NCI-H2107 (cell line): ENCODE measurements around the gene GJD4.
A peak's percentile ranks its signal among the peaks of the same experiment; 100 is the strongest.

ENCODE experiments used
- DNase-seq: peaks from one replicate; lab custom pipeline; 2025; lab: John Stamatoyannopoulos, UW

GJD4 gene

DNA sequence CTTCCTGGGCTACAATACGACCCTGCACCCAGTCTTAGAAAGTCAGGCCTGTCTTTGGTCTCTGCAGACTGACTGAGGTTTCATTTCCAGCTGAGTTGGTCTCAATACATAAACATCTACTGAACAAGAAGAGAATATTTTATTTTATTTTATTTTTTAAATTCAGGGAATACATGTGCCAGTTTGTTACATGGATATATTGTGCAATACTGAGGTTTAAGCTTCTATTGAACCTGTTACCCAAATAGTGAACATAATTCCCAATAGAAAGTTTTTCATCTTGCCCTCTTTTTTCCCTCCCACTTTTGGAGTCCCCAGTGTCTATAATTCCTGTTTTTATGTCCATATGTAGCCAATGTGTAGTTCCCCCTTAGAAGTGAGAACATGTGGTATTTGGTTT is 26.3 kb downstream of the GJD4 start:
- no peak for DNase-seq

DNA sequence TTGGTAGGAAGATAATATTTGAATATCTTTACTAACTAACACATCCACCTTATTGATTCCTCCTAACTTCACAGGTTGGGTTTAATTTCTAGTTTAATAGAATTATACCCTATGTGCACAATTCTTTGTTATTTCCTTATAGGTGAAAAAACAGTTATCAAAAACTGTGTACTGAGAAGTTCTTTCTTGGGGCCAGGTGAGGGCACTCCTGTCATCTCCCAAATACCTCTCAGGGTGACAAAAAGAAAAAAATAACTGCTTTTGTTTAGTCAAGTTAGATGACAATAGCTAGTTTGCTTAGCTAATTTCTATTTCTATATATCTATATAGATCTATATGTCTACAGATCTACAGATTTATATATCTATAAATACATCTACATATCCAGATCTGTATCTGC is 26.9 kb downstream of the GJD4 start:
- DNase-seq, result no peak

DNA sequence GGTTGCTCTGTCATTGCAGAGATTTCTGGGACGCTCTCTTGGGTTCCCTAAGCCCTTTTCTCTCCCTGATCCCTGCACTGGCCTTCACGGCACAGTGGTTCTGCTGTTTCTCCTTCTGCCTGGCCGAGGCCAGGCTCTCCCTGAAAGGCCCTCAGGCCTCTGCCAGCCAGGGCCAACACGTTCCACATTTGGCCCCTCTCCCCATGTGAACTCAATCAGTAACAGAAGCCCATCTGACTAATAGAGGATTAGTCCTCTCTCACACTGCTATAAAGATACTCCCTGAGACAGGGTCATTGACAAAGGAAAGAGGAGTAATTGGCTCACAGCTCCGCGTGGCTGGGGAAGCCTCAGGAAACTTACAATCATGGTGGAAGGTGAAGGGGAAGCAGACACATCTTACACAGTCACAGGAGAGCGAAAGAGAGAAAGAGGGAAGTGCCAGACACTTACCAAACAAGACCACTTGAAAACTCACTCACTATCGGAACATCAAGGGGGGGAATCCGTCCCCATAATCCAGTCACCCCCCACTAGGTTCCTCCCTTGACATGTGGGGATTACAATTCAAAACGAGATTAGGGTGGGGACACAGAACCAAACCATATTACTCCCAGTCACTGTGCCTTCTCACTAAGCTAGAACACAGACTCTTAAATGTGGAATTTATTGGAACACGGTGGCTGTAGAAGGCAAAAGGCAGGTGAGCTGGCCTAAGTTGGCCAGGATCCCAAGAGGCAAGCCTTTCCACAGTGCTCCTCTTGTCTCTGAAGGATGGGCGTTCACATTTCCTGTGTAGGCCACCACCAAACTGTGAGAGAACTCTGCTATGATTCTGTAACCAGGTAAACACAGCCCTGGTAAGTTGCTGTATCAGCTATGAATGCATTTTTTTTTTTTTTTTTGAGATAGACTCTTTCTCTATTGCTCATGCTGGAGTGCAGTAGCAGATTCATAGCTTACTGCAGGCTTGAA is 28.2 kb downstream of the GJD4 start:
- DNase-seq, result no peak

DNA sequence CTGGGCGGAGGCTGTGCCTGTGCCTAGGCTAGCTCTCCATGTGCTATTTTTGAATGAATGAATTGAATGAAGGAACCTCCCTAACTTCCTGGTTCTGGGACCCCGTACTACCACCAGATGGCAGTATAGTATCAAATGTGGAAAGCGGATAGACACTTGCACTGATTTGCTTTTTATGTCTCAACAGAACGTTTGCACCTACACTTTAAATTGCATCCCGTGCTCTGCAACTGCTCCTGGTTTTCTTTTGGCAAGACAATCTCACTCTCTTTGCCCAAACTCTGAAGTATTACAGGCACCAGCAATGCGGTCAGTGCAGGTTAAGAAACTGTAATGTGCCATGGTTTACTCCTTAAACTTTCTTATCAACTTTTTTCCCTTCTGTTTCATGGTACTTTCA is 30.4 kb downstream of the GJD4 start:
- DNase-seq, result no peak

DNA sequence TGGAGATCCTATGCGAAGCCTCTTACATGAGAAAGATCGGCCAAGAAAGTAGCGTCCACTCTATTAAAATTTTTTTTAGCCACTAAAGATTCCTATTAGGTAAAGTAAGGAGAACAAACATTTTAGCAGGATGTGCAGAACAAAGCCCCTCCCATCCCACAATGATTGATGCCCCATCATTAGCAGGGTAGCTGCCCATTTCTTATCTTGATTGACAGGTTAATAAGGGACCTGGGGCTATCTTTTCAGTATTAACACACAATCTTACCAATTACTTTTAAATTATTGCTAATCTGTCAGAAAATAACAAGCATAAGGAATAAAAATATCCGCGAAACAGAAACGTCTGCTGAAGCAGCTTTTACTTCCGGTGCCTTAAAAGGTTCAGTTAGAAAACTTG is 31.8 kb downstream of the GJD4 start:
- DNase-seq, result no peak

DNA sequence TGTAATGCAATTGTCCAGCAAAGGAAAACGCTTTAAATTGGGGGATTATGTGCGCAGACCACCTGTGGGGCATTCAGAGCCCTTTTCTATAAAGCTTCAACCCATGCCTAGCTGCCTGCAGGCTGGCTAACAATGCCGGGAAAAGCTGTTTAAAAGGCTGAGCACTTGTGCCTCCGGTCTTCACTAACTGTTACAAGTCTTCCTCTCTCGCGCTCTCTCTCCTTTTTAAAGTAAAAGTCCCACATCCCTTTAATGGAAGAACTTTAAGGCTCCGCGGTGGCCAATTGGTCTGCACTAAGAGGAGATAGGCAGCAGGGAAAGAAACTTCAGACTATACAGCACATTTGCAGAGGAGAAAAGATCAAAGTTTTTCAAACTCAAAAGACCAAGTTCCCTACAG is 32.3 kb downstream of the GJD4 start:
- no peak for DNase-seq

DNA sequence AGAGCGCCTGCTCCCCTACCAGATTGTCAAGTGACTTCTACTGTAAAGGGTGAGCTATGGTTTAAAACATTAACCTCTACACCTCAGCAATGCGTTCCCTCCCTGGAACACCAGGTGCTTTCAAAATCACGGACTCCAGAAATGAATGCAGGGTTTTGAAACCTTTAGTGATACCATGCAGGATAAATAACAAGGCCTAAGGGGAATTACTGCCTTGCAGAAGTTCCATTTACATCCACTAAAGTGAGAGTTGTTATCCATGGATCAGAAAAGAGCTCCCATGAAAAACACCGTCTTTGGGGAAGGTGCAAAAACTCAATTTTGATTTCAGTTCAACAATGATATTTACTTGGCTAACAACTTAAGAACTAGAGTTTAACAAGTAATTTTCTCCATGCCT is 33.0 kb downstream of the GJD4 start:
- DNase-seq, result no peak

DNA sequence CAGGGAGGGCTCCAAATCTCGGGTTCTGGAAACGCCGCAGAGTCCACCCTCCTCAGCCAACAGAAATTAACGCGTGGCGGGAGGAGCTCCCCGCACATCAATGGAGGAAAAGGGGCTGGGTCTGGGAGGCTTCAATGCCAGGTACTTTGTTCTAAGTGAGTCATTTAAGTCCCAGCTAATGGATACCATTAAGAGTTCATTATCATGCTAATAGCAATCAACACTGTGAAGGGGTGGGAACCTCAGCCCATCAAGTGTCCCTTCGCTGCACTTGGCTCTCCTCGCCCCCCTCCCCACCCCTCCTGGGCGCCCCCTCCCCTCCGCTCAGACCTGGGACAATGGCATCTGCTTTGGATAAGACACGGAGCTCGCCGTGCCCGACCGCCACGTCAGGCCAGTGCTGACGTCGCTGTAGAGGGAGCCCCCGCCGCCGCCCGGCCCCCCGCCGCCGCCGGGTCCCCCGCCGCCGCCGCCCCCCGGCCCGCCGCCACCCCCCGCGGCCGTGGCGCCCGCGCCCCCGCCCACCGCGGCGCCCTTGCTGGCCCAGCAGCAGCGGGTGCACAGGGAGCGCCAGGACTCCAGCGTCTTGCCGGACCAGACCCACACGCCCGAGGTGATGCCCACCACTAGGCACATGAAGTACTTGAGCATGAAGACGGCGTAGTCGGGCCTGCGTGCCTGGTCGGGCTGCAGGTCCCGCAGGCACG is 34.0 kb downstream of the GJD4 start:
- no peak for DNase-seq

DNA sequence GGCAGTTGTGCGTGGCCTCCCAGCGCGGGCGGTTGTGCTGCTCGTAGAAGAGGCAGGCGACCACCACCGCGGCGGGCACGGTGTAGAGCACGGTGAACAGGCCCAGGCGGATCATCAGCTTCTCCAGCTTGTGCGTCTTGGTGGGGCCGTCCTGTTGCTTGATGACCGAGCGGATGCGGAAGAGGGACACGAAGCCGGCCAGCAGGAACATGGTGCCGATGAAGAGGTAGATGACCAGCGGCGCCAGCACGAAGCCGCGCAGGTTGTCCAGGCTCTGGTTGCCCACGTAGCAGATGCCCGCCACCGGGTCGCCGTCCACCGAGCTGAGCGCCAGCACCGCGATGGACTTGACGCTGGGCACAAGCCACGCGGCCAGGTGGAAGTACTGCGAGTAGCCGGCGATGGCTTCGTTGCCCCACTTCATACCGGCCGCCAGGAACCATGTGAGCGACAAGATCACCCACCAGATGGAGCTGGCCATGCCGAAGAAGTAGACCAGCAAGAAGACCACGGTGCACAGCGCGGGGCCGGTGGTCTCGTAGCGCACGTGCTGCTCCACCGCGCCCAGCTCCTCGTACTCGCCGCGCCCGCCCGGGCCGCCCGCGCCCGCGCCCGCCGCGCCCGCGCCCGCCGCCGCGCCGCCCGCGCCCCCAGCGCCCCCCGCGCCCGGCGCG is 34.7 kb downstream of the GJD4 start:
- no peak for DNase-seq

DNA sequence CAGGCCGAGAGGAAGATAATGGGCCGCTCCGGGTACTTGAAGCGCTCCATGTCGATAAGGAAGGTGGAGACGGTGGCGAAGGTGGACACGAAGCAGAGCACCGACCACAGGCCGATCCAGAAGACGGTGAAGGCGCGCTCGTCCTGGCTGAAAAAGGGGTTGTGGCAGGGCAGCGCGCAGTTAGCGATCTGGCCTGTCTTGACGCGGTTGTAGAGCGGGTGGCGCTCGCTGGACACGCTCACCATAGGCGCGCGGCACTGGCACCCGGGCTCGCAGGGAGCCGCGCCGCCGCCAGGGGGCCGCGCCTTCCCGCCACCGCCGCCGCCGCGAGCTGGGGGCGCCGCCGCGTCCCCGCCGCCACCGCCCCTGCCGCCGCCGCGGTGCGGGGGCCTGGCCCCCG is 35.3 kb downstream of the GJD4 start:
- DNase-seq, result peak; percentile 3

DNA sequence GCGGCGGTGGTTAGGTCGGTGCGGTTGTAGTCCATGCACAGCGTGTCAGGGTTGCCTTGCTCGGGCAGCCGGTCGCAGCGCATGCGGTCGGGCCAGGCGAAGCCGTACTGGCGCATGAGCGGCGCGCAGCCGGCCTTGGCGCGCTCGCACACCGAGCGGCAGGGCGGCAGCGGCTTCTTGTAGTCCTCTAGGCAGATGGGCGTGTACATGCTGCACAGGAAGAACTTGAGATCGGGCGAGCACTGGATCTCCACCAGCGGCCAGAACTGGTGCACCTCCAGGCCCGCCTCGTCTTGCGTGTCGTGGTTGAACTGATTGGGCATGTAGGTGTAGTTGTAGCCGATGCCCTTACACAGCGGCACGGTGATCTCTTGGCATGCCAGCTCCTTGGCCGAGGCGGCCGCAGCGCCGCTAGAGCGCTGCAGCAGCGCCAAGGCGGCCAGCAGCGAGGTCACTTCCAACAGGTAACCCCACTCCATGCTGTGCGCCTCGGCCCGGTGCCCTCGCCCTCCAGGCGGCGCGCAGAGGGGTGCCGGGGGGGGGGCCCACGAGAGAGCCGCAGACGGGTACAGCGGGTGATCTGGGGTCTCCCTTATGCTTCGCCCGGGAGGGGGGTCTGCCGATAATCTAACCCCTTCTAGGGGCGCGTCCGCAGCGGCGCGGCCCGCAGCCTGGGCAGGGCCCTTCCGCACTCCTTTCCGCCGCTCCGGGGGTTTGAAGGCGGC is 36.0 kb downstream of the GJD4 start:
- DNase-seq, result peak; percentile 35

DNA sequence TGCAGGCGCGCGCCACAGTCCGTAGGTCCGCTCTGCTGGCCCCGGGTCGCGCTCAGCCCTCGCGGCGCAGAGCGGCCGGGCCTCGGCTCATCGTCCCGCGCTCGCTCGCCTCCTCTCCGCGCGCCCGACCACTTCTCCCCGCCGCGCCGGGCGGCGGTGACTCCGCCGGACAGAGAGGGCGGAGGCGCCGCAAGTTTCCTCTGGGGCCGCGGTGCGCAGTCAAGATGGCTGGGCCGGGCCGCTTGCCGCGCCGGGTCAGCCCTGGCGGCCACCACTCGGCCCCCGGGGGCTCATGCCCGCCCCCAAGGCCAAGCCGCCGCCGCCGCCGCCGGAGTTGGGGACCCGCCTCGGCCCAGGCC is 36.5 kb downstream of the GJD4 start:
- DNase-seq, result no peak

DNA sequence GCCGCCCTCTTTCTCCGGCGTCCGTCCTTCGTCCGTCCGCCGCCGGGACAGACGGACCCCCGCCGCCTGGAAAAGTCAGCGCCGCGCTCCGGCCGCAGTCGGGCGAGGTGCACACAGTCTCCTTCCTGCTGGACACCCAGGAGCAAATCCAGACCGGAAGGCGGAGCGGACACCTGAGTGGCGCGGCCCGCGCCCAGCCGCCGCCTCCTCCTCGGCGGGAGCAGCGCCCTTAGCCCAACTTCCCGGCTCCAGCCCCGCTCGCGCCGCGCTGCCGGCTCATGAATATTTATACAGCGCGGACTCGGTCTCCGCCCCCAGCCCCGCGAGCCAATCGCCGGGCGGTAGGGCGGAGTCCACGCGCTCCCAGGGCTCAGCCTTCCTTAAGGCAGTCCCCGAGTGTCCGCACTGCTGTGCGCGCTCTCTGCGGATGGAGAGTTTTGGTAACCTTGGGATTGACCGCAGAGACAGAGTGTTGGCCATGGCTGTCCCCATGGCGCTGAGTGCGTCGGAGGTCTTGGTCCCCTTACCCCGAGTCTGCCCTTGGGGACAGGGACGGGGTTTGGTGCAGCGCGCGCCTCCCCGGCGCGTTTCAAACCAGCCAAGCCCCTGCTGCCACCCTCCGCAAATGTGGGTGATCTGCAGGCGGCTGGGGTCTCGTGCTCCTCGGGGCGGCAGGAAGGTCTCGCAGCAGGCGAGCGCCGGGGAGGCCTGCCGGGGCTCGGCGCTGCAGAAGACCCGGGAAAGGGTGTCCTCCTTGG is 37.1 kb downstream of the GJD4 start, which contains the start of gene FZD8:
Gene FZD8, minus strand, starts transcription at position 262 of the 758 bp plus-strand sequence. CDS start 867 bp downstream, outside the sequence.
- peak; percentile 78 for DNase-seq

DNA sequence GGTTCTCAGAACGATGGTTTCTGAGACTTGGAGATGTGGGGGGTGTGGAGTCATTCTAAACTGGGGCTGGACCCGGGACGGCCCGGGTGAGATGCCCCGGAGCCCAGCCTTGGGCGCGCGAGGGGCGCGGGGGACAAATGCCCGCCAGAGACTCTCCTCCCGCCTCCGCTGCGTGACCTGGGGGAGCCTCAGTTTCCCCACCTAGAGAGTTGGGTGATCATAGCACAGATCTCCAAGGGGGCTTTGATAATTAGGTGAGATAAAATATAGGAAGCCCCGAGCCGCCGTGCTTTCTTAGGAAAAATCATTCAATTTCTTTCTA is 37.6 kb downstream of the GJD4 start:
- no peak for DNase-seq

DNA sequence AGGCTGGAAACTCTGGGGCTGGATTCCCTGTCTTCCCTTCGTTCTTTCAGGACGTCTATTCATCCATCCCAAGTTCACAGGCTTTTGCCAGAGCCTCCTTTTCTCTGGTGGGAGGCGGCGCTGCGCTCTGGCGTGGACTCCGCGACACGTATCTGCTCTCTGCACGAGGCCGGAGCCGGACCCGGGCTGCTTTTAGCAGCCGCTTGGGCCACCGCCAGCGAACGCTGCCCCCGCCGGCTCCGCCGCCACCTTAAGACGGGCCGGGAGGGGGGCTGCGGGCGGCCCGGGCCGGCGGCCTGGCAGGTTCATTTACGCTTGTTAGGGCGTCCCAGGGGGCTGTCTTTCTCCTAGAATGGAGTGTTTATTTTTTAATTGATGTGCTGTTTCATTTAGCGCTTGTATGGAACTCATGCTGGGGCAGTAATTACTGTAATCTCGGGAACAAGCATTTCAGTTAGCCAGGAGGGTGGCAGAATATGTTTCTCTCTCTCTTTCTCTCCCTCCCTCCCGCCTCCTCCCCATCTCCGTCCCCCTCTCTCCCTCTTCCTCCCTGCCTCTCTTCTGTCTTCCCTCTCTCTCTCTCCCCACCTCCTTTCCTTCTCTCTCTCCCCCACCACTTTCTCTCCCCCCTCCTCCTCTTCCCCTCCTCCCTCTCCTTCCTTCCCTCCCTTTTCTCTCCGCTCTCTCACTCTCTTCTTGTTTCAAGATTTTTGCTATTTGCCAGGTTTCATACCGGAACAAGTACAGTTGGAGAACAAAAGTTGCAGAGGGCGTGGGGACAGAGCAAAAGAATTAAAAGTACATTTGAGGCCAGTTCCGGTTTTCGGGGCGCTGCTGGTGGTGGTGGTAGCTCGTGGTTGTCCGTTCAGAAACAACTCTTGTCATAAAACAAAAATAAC is 38.3 kb downstream of the GJD4 start:
- DNase-seq, result no peak

DNA sequence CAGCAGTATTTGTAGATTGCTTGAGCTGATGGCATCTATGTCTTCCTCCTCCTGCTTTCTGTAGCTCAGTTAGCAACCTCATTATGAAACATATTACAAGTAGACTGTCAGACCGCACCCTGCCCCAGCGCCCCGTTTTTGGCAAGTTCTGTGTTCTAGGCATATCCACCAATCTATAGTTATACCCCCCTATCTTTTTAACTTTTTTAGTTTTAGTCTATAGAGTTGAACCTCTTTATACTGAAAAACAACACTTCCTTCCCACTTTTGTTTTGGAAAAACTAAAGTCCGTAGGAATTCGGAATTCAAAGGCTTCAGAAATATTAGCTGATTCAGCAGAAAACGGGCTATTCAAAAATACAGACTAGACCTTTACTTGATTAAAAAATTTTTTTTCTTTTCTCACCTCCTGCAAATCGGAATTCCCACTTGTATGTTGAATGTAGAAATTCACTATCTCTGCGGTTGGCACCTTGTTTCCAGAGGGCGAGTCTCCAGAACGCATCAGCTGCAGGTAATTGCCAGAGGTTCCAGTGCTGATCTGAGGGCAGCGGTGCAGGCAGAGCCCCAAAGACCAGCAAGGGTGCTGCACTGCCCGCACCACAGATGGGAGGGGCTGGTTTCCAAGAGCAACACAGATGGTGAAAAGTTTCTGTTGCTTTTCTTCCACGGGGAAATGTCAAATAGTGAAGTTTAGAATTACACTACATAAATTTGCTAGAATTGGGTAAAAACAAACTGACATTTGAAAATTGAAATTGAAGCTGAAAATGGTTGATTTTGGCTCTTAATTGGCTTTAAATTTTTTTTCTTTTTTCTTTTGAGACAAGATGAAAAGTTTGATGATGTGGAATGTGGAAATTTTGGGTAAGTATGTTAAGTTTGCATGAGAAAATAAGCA is 39.2 kb downstream of the GJD4 start:
- no peak for DNase-seq

DNA sequence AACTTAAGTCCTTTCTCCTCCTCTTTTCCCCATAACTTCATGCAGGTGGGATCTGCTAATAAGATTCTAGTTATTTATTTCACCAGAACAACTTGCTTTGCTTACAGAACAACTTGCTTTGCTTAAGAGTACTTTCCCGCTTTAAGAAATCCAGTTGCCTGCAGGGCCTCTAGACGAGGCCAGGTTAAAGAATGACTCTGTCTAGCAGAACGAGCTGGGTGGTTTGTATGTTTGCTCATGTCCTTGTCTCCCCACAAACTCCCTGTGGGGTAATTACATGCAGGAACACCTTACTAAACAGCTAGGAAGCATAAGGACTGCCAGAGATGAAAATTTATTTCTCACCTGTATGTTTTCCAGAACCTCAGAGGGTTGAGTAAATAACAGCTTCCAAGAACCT is 45.8 kb downstream of the GJD4 start:
- DNase-seq, result no peak

DNA sequence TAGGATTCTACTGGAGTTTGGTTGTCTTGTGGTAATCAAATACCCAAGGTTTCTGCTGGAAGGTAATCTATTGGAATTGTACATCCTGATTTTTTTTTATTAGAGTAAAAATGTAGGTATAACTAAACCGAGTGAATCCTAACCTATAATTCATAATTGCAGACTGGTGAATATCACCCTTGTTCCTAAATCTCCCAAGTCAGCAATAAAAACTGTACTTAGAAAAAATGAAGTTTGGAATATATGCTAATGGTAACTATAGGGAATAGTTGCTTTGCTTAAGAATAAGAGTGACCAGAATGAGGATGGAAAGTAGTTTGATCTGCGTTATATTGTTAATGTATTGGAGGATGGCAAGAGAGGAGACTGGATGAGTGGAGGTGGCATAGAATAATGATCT is 47.7 kb downstream of the GJD4 start:
- no peak for DNase-seq

DNA sequence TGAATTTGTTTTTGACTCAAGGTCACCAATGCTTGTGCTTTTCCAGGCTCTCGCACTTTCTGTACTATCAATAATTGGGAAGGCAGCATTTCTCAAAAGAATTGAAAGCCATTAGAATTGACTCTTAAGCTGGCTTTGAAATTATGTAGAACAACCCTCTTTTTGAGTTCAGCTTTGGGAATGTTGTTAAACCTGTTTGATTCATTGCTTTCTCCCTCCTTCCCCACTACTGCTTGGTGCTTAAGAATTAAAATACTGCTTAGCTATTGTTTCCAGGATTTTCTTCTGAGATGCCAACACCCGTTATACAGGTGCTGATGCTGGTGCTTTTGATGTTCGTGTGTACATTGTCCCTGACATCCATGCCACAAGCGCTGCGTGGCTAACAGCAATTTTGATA is 52.5 kb downstream of the GJD4 start:
- no peak for DNase-seq
